HG02981 (cell line): ENCODE data around the gene KIAA1614.
"Not testable (repeated sequence)": the region's sequence is repeated elsewhere in the genome, so short reads cannot be mapped to it uniquely, and the experiment has no call there.

Source experiments
- ATAC-seq: cut with Tn5 transposase; IDR thresholded peaks from one replicate; pipeline ENCODE4 v1.9.1; 2021; ENCODE audit warnings: mild to moderate bottlenecking, moderate library complexity; ENCODE audit not compliant: unreplicated experiment

KIAA1614 gene

DNA sequence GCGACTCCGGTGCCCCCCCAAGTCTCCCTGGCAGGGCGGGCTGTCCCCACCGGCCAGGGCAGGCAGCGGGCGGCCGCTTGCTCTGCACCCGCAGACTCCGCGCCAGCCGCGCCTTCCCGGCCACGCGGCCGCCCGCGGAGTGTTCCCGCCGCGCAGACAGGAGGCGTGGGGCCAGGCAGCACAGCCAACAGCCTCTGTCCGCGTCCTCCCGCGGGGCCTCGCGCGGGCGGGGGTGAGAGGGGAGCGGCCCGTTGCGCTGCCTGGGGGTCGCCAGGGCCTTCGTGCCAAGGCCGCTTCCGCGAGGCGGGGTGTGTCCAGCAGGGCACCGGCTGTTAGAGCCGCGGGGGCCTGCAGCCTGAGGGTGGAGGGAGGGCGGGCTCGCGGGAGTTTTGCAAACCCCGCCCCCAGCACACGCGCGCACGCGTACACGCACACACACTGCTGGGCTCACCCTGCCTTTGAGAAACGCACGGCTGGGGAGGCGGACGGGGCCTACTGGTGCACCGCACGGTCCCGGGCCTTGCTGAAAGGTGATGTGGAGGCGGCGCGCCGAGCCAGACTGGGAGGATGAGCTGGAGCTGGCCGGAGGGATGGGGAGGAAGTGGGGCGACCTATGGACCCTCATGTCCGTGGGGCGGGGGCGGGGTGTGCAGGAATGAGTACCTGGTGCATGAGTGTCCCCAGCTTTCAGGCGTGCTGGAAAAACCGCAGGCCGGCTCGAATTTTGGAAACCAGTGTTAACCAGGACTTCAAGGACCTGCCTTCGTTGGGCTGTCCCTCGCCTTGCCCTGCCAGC lies 41.5 kb downstream of the KIAA1614 start:
- peak; percentile 63 for ATAC-seq

DNA sequence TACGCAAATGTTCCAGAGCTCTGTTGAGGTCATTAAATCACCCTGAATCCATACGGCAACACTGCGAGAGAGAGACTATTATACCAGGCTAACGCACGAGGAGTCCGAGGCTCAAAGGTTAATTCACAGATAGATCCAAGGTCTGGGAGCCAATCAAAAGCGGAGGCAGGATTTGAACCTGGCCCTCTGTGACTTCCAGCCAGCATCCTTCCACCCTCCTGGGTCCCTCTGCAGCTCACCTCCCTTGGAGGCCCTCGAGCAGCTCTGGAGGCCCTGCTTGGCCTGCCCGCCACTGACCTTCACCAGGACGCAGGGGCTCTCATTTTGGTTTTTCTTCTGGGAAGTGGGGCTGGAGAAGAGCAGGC lies 42.1 kb downstream of the KIAA1614 start:
- no peak for ATAC-seq

DNA sequence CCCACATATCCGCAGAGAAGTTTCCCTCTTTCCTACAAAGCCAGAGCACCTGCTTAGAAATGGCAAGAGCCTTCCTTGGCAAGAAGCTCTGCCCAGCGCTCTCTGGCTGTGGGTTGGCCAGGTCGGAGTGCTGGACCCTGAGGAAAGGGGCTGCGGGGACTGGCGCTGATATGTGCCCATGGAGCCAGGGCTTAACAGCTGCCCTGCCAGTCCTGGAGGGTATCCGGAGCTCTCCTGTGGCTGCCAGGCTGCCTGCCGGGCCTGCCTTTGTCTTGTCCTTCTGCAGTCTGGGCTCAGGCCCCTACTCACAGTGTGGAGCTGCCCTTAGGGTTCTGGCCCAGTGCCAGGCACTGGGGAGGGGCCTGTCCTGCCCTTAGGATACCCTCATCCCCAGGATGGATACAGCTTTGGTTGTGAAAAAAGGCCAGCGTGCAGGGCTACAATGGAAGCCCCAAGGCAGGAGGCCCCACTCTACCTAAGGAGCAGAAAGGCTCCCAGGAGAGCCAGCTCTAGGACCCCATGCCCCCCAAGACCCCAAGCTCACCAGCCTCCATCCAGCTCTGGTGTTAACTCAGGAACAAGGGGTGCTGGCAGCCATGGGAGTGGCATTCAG lies 43.4 kb downstream of the KIAA1614 start:
- no peak for ATAC-seq

DNA sequence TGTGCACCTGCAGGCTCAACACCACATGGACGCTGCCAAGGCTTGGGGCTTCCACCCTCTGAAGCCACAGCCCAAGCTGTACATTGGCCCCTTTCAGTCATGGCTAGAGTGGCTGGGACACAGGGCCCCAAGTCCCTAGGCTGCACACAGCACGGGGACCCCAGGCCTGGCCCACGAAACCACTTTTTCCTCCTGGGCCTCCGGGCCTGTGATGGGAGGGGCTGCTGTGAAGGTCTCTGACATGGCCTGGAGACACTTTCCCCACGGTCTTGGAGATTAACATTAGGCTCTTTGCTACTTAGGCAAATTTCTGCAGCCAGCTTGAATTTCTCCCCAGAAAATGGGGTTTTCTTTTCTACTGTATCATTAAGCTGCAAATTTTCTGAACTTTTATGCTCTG lies 46.9 kb downstream of the KIAA1614 start:
- not testable (repeated sequence) for ATAC-seq

DNA sequence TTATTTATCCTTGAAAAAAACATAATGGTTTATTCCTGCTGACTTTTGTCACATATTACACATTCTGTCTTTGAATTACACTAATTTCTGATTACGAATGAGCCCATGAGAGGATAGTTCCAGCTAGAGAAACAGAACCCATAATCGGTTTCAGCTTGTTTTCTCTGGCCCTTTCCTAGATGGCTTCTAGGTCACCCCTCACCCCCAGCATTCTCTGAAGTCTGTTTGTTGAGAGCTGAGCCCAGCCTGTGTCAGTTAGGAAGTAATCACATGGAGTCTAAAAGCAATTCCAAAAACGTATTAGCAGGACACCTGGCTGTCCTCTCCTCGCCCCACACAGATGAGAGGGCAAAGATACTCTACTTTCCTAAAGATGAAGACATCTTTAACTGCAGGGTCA lies 48.9 kb downstream of the KIAA1614 start:
- no peak for ATAC-seq

DNA sequence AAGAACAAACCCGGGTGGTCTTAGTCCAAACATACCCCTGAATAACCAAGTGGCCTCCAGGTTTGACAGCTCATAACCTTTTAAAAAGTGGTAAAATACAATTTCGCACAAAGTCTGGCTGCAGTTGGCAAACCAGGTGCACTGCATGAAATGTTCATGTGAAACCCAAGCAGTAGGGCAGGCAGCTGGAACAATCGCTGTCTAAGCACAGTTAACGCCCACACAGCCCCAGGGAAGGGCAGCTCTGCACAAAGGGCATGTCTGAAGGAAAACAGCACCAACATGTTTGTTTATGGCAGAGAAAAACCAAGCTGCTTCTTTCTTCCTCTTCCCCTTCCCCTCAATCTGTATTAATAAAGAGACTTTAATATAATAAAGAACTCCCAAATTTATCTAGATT lies 49.5 kb downstream of the KIAA1614 start:
- no peak for ATAC-seq

DNA sequence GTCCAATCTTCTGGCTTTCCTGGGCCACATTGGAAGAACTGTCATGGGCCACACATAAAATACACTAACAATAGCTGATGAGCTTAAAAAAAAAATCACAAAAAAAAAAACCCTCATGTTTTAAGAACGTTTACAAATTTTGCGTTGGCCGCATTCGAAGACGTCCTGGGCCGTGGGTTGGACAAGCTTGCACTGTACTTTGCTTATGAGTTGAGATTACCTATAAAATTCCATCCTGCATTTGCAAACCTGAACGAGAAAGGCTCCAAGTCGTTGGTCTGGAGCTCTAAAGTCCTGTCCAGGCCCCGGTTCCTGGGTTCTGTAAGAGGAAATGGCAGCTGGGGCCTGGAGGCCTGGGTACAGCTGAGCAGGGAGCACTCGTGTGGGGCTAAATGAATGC lies 51.4 kb downstream of the KIAA1614 start:
- ATAC-seq, result no peak

DNA sequence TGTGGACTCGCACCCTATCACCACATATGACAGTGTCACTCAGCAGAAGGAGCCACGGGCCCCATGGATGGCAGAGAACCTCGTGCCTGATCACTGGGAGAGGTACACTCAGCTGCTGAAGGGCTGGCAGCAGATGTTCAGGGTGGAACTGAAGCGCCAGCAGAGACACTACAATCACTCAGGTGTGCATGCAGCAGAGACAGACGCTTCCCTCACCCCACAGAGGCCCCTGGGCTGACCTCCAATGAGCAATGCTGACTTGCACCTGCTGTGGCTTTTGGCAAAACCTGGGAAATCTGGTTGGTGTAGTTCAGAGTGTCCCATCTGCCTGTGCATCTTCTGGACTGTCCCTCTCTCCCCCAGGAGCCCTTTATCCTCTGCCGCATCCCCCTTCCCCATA lies 51.9 kb downstream of the KIAA1614 start:
- no peak for ATAC-seq

DNA sequence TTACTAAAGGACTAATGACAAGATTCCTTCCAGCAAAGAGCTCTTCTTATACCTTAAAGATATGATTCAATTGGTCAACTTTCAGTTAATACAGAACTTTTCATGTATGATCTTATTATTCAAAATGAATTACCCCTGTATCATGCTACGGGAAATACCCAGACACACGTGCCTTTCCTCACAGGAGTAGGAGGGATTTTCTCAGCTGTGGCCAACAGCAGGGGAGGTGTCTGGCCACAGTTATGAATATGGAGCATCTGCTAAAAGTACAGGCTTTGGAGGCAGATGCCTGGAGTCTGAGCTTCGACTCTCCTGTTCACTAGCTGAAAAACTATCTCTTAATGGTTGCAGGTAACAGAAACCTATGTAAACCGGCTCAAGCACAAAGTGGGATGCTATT lies 53.6 kb downstream of the KIAA1614 start:
- ATAC-seq, result no peak

DNA sequence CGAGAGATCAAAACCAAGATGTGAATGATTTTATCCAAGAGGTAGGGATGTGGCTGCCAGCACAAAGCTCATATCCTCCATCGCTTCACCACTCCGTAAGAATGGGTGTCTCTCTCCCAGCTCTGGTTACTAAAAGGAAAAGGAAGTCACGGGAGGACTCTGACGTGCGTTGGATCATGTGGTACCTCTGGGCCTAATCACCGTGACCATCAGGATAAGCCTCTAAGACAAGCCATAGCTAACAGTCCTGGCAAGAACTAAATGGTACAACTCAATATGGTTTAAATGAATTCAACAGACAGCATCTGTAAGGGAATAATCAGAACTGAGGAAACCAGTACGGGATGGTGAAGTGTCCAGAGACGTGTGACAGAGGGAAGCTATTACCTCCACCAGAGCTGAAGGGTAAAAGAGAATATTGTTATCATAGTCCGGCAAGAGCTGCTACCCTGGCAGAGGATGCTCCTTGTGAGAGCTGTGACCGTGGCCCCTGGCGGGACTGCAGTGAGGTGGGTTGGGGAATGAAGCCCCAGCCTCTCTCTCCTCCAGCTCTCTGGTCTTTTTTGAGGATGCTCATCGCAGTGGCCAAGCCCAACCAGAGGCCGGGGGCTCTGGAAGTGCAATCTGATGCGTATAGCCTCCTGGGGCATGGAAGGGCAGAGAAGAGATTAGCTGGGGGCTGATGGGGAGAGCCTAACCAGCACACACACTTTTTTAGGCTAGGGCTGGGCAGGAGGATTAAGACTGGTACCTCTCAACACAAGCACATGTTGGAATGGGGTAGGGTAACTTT lies 54.2 kb downstream of the KIAA1614 start:
- ATAC-seq, result no peak

DNA sequence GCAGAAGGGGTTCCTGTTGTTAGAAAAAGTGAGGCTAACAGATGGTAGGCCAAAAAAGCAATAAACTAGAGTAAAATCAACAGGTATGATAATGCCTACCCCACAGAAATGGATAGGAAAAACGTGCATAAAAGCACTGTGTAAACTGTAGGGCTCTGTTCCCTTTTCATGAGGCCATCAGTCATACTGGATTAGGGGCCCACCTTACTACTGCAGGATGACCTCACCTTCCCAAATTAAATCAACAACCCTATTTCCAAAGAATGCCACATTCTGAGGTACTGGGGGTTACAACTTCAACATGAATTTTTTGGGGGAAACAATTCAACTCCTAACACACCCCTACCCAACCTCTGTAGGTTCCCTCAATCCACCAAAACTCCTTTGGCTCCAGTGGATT lies 54.9 kb downstream of the KIAA1614 start:
- no peak for ATAC-seq

DNA sequence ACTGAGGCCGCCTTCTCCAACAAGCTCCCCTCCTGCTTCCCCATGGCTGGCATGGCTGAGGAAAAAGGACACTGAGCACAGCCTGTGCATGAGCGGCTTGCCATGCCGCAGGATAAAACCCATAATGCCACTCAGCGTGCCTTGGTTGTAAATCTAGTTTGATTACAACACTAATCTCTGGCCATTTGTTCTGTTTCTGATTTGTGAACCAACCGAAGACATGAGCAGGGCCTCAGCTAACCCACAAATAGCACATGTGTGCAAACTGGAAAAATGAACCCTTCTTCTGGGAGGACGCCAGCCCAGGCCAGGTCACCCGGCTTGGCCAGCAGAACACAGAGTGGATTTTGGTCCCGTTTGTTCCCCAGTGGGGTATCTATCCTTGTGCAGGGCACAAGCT lies 56.1 kb downstream of the KIAA1614 start:
- ATAC-seq, result not testable (repeated sequence)

DNA sequence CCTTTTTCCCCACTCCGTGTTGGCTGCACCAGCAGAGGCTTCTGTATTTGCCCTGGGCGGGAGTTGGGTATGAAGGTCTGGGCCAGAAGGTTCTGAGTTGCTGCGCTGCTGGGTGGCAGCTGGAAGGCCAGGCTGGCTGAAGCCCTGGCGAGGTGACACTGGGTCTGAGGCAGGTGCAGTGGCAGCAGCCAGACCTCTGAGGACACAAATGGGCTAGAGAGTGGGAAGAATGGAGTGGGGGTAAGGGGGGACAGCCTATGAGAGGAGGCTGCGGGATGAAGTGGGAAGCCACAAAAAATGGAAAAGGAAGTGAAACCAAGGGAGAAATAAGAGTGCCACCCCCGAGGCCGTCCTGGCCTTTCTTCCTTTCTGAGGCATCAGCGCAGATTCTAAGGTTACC lies 56.7 kb downstream of the KIAA1614 start:
- ATAC-seq, result no peak

DNA sequence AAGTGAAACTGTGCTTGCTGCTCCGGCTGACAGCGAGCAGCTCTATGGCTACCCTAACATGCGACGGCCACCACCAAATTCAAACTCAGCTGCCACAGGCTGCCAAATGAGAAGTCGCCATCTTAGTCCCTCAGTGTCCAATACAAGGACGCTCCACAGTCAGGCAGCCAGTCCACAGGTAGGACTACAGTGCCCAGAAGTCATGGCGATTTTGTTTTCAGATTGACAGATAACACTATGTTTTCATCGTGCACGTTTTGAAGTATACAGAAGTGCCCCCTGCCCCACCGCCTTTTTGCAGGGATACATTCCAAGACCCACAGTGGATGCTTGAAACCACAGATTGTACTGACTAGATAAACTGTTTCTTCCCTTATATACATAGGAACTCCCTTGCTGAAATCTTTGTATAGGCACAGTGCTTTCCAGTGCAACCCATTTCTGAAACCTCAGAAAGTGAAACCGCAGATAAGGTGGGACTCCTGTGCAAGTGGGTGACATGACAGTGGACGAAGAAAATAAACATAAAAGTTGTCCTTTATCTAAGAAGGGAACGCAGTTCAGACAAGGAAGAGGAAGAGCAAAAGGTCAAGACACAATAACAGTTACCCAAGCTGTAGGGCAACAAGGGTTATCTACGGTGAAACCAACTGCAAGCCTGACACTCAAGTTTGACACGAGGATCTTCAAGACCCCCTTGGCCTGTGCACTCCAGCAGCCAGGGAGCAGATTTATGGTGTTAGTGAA lies 57.8 kb downstream of the KIAA1614 start:
- ATAC-seq, result no peak

DNA sequence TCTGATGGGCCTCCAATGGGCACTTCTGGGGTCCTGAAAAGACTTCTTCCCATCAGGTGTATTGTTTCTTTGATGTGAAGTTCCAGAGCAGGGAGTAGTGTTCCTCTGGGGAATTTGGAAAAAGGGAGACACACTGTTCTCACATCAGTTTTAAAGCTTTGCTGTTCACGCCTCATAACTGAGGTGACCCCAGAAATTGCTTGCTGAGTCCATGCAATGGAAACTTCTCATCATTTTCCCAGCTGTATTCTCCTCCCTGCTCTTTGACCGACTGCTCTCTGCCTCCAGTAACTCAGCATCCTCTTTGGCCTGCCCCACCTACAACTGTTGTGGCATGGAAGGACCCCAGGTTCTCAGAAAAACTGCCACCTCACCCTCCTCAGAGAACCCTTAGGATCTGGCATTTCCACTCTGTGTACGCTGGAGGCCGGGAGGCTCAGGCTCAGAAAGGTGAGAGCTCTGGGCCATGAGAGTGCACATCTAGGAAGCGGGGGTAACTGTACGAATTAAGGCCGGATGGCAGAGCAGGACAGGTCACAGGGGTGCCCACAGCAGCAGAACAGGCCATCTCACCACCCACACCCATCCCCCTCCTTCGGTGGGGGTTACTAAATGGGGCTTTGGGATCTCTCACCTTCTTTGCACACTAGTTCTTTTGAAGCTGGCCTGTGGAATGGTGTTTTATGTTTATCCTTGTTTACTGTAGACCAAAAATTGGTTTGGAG lies 58.7 kb downstream of the KIAA1614 start:
- no peak for ATAC-seq

DNA sequence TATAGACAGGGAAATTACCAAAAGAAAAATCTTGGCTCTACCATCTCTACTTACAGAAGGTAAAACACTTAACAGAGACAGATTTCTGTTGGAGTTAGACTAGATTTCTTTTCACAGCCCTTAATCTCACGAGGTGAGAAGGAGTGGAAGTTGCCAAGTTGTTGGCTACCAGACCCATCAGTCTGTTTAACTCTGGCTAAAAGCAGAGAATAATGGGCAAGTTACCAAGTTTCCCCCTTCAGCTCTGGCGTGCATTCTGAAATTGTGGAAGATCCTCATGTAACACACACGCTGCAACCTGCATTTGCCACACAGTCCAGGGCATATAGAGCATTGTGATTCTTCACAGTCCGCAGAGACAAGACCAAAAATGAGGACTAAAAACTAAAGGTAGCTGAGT lies 60.7 kb downstream of the KIAA1614 start:
- no peak for ATAC-seq

DNA sequence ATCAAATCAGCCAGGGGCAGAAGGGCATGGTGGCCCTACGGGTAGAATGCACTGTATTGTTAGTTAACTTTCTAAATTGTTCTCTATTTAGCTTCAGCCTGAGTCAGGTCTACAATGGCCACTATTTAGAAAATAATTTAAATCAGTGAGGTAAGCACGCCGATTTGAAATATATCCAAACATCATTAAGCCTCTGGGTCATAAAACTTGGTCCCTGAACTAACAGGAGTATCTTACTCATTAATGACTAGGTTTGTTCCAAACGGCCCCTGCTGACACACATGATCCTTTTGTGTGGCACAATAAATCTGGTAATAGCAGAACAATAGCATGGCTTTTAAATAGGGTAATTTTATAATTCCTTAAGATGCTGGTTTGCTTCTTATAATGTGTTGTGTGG lies 61.5 kb downstream of the KIAA1614 start:
- no peak for ATAC-seq

DNA sequence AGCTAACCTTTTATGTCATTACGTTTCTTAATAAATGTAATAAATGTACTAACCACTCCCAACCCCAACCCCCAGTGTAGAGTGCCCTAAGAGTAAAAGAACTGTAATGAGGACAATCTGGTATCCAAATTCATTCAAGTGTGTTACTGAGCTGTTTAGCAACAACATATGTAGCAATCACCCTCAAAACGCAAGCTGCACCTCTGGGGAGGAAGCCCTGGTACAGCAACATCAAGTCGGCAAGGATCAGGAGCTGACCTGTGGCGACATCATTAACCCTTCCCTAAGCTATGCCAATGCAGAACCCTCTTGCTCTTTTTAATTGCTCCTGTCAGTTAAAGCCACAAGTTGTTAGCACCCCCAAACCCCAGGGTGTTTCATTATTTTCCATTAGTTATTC lies 62.9 kb downstream of the KIAA1614 start:
- no peak for ATAC-seq

DNA sequence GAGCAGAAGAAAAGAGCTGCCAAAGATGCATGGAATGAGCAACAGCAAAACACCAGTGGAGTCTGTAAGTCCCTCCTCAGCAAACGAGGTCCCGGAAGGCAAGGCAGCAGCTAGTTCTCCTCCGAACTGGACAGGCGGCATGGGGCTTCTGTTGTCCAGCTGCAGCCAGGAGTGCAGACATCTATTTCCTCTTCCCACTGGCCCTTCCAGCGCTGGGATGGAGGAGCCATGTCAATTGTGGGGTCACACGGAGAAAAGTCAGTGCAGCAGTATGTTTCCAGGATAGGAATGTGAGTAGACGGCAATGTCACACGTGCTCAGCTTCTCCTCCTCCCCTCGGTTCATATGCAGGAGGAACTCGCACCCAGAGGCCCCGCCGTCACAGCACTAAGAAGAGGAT lies 63.5 kb downstream of the KIAA1614 start:
- no peak for ATAC-seq

DNA sequence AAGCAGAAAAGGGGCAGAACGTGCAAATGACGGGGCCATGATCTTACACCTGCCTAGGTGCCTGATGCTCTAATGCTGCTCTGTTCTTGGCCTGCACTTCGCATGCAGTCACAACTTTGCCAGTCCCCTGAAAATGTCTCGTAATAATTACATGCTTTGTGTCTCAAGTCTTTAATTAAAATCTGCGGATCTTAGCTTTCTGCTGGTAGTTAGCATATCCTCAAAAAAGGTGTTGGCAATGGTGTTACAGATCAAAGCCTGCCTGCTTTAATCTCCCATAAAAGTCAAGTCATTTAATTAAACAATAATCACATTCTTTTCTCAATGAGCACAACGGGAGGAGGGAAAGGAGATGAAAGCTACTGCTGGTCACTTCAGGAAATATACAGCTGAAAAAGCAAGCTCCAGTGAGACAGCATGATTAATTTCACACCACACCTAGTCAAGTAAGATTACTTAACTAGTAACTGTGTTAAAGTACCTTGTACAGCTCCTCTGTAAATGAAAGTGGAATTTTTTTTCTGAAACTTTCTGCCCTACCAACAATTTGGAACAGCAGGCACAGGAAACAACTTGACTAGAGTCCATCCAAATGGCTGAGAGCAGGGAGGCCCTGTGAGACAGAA lies 64.1 kb downstream of the KIAA1614 start:
- ATAC-seq, result no peak
